PFSK-1 (cell line): ENCODE measurements around the gene DNPH1.

Experiments
- FOXP2 ChIP-seq: optimal IDR thresholded peaks from 2 replicates; pipeline ENCODE3; 2011; ENCODE audit warnings: borderline replicate concordance, control low read depth, inconsistent platforms; ENCODE audit not compliant: insufficient read depth; ENCODE audit errors: extremely low read length, extremely low read depth
- POLR2AphosphoS5 ChIP-seq: IDR thresholded peaks from 2 replicates; pipeline ENCODE4 v1.6.1; 2012; ENCODE audit warnings: low read depth, mild to moderate bottlenecking, control low read depth, low read length, moderate library complexity
- SIN3A ChIP-seq: IDR thresholded peaks from 2 replicates; pipeline ENCODE4 v1.6.1; 2012; ENCODE audit warnings: mild to moderate bottlenecking, low read length, moderate library complexity, borderline replicate concordance; ENCODE audit not compliant: insufficient read depth
- TAF1 ChIP-seq: IDR thresholded peaks from 2 replicates; pipeline ENCODE4 v1.6.1; 2012; ENCODE audit warnings: low read length, control low read depth, borderline replicate concordance; ENCODE audit not compliant: insufficient read depth
- TF ChIP-seq, protein P1 (sequence below), 2 experiments: IDR thresholded peaks; 2 replicates each; pipeline versions ENCODE4 v1.6.1 to v1.8.0; 2011 to 2012; ENCODE audit warnings: low read depth in 2 of 2, low read length in 2 of 2, control low read depth in 1 of 2, inconsistent platforms in 1 of 2, mild to moderate bottlenecking in 1 of 2, moderate library complexity in 1 of 2; ENCODE audit not compliant: insufficient read depth in 1 of 2

The DNPH1 gene

DNA sequence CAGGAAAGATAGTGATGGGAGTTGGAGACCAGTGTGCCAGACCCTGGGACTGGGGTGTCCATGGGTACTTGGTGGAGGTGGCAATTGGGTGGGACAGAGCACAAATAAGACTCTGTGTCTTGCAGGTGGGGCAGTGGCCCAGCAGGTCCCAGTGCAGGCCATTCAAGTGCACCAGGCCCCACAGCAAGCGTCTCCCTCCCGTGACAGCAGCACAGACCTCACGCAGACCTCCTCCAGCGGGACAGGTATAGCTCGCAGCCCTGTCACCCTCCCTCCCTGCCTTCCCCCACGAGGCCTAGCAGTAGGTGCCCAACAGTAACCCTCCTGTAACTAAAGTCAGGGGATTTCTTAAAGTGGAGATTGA is 52.9 kb downstream of the DNPH1 start:
- TF ChIP-seq FOXP2 (no peak), POLR2AphosphoS5 (no peak), SIN3A (no peak), TAF1 (no peak)
- TF ChIP-seq, protein P1, sequence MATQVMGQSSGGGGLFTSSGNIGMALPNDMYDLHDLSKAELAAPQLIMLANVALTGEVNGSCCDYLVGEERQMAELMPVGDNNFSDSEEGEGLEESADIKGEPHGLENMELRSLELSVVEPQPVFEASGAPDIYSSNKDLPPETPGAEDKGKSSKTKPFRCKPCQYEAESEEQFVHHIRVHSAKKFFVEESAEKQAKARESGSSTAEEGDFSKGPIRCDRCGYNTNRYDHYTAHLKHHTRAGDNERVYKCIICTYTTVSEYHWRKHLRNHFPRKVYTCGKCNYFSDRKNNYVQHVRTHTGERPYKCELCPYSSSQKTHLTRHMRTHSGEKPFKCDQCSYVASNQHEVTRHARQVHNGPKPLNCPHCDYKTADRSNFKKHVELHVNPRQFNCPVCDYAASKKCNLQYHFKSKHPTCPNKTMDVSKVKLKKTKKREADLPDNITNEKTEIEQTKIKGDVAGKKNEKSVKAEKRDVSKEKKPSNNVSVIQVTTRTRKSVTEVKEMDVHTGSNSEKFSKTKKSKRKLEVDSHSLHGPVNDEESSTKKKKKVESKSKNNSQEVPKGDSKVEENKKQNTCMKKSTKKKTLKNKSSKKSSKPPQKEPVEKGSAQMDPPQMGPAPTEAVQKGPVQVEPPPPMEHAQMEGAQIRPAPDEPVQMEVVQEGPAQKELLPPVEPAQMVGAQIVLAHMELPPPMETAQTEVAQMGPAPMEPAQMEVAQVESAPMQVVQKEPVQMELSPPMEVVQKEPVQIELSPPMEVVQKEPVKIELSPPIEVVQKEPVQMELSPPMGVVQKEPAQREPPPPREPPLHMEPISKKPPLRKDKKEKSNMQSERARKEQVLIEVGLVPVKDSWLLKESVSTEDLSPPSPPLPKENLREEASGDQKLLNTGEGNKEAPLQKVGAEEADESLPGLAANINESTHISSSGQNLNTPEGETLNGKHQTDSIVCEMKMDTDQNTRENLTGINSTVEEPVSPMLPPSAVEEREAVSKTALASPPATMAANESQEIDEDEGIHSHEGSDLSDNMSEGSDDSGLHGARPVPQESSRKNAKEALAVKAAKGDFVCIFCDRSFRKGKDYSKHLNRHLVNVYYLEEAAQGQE (IDR thresholded peaks at IDR 0.05; ENCODE audit: insufficient read depth in 1 of 2, low read depth in 2 of 2, low read length in 2 of 2) = no peak

DNA sequence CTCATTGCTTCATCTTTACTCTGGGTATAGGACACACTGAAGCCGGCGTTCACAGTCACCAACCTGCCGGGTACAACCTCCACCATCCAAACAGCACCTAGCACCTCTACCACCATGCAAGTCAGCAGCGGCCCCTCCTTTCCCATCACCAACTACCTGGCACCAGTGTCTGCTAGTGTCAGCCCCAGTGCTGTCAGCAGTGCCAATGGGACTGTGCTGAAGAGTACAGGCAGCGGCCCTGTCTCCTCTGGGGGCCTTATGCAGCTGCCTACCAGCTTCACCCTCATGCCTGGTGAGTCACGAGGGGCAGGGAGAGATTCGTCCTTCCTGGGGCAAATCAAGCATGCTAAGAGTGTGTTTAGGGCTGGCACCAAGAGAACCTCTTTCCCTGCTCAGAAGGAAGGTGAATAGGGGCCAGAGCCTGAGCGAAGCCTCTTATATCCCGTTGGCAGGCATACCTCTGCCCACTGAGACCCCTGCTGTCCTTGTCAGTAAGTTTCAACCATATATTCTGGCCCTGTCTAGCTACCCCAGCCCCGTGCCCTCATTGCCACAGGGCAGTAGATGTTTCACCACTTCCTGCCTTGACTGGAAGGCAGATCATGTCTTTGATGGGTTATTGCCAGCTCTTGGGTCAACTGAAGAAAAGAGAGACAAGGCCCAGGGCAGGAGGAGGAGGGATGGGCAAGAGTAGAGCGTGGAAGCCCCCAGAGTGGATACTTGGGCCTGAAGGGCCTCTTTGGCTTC is 53.4 kb downstream of the DNPH1 start:
- TF ChIP-seq, protein P1 (IDR thresholded peaks at IDR 0.05; ENCODE audit: insufficient read depth in 1 of 2, low read depth in 2 of 2, low read length in 2 of 2) = no peak
- TF ChIP-seq FOXP2 (no peak), TAF1 (no peak), POLR2AphosphoS5 (no peak), SIN3A (no peak)
